ENCODE measurements around the gene AKR1A1. TPM values are rescaled to one million over a fixed set of nuclear protein-coding genes. Genes with fewer than 3 reads are reported as not detected.

AKR1A1 gene
- total and polyA plus RNA-seq, 2 of the 8 experiments (the other 6 are each of a cell fraction or from before 2014, with no cell fraction given): 344 to 435 TPM

DNA sequence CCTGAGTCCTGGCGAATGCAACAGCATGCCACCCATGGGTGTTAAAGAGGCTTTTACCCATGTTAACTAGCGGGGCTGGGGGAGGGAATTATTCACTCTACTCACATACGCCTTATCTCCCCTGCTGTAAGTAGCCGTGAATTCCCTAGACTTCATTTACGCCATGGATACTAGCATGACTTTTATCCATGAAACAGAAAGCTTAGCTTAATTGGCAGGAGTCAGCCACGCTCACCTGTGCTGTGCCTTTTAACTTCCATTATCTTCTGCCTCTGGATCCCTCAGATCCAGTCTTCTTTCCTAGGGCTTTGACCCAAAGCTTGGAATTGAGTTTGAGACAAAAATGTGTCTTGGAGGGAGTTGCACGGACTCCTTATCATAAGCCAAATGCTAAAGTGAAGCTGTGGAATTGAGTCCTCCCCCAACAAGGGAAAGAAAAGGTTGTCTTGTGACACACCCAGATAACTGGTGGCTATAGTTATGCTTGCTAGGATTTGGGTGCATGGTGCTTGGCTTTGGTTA is 23.5 kb downstream of the AKR1A1 start:
- WGBS, 2 experiments (ENCODE audit: extremely low coverage in 1 of 2, insufficient coverage in 1 of 2, insufficient read length in 1 of 2, insufficient replicate concordance in 2 of 2, low coverage in 1 of 2, low lambda C conversion rate in 2 of 2, missing lambda C conversion rate in 1 of 2): 90% methylated on average over 7 of the region's 7 CpGs; no CpG with 5 or more reads in 1 of the 2 experiments
- H4K20me1 ChIP-seq (replicated peaks in 1 of 2; ENCODE audit: control insufficient read depth in 1 of 2, insufficient read depth in 2 of 2, low read length in 2 of 2): peaks cover under 1 to 1% of the 10 kb centered on the region in 2 experiments
- no peaks in the 10 kb centered on the region for H3K79me1 ChIP-seq (ENCODE audit: low read depth, low read length)
- H3K9ac ChIP-seq (replicated peaks in 1 of 4; ENCODE audit: extremely low read depth in 1 of 4, low read depth in 3 of 4, low read length in 3 of 4): no peak overlapping the region
- H3K14ac ChIP-seq (ENCODE audit: insufficient read length): no peak overlapping the region
- no peaks in the 10 kb centered on the region for H3K23me2 ChIP-seq (ENCODE audit: low read depth, low read length)
- H3K27ac ChIP-seq (ENCODE audit: low read depth, low read length): no peak overlapping the region
- 0 out of 4 replicates have a peak overlapping the region, but pooled peaks of 1 of the 2 experiments have one; percentile 1 for H3K4me2 ChIP-seq (ENCODE audit: insufficient read depth in 1 of 2, low read depth in 2 of 2, low read length in 2 of 2)
- H3K56ac ChIP-seq (replicated peaks; ENCODE audit: insufficient read length, low read depth, low read length): no peak overlapping the region
- no peak overlapping the region for H3K4me3 ChIP-seq (ENCODE audit: extremely low read depth in 1 of 4, insufficient read depth in 2 of 4, low read depth in 3 of 4, low read length in 4 of 4)
- no peak overlapping the region for H2BK20ac ChIP-seq (ENCODE audit: low read length)
- H2BK12ac ChIP-seq (ENCODE audit: low read depth, low read length): no peak overlapping the region
- H4K5ac ChIP-seq (ENCODE audit: insufficient read length, low read depth, low read length): no peak overlapping the region
- no peaks in the 10 kb centered on the region for H3K9me3 ChIP-seq (ENCODE audit: insufficient read depth in 2 of 2, low read depth in 1 of 2, low read length in 1 of 2)
- H3K23ac ChIP-seq (ENCODE audit: insufficient read length): no peak overlapping the region
- H2AFZ ChIP-seq (ENCODE audit: low read length): no peak overlapping the region
- FAIRE-seq (no peak), DNase-seq (ENCODE audit: low read depth in 1 of 2, low spot score in 2 of 2) (no peak)
- H3K27me3 ChIP-seq (replicated peaks in 1 of 4; ENCODE audit: control insufficient read depth in 3 of 4, extremely low read depth in 1 of 4, insufficient read depth in 3 of 4, low read length in 3 of 4): no peaks in the 10 kb centered on the region
- H3K79me2 ChIP-seq (ENCODE audit: control insufficient read depth in 1 of 2, insufficient read depth in 2 of 2, low read length in 2 of 2): no peaks in the 10 kb centered on the region
- no peak overlapping the region for H3K4ac ChIP-seq (replicated peaks; ENCODE audit: insufficient read length, low read depth, low read length)
- peaks cover 0 to 16% (median 5%) of the 10 kb centered on the region in 4 experiments; a peak in 6 of 7 replicates for H3K4me1 ChIP-seq (replicated peaks in 1 of 4; ENCODE audit: control insufficient read depth in 3 of 4, insufficient read depth in 4 of 4, low read length in 3 of 4)
- H4K91ac ChIP-seq (replicated peaks; ENCODE audit: insufficient read length, low read length): no peak overlapping the region
- peaks cover 7 to 16% (median 12%) of the 10 kb centered on the region in 4 experiments; a peak in 7 of 8 replicates for H3K36me3 ChIP-seq (ENCODE audit: control insufficient read depth in 2 of 4, insufficient read depth in 4 of 4, low read length in 3 of 4)
- no peak overlapping the region for H2BK15ac ChIP-seq (ENCODE audit: low read length)
- H4K8ac ChIP-seq (ENCODE audit: extremely low read depth, insufficient read depth, low read length): no peak overlapping the region
- no peak overlapping the region for H2BK5ac ChIP-seq (ENCODE audit: low read depth, low read length)
- ChIA-PET POLR2A (ENCODE audit: partially characterized antibody) (interaction anchor here (1.0 to 16.6 kb wide), 6 partner anchors 10 to 235 kb away, joined by 3 to 222 read pairs (median 64); partner anchors contain the start of genes AKR1A1, NASP, PRDX1 and TOE1), CTCF (ENCODE audit: partially characterized antibody) (interaction anchor here (1.0 to 1.3 kb wide), 2 partner anchors 14 to 62 kb away, joined by 3 to 11 read pairs; no protein-coding TSS in a partner anchor)
- no peak overlapping the region for H3K18ac ChIP-seq (ENCODE audit: extremely low read depth, low read length)
- H2BK120ac ChIP-seq (replicated peaks; ENCODE audit: low read depth, low read length): no peak overlapping the region
- H2AK5ac ChIP-seq (ENCODE audit: low read depth, low read length): no peak overlapping the region
- TF ChIP-seq ZNF274 (IDR thresholded peaks at IDR 0.05; ENCODE audit: borderline replicate concordance, extremely low read depth, low read length) (no peak), CTBP2 (IDR thresholded peaks at IDR 0.05; ENCODE audit: borderline replicate concordance, insufficient read depth, insufficient read length, low read length) (no peak), YY1 (IDR thresholded peaks at IDR 0.05; ENCODE audit: low read depth, low read length) (no peak), SP2 (IDR thresholded peaks at IDR 0.05; ENCODE audit: low read length) (no peak), GABPA (IDR thresholded peaks at IDR 0.05; ENCODE audit: borderline replicate concordance, insufficient read depth, low read length) (no peak), JUN (IDR thresholded peaks at IDR 0.05; ENCODE audit: low read depth, low read length) (no peak), POLR2A (IDR thresholded peaks at IDR 0.05; ENCODE audit: control extremely low read depth in 1 of 2, low read depth in 2 of 2, low read length in 2 of 2) (no peak), SIRT6 (IDR thresholded peaks at IDR 0.05; ENCODE audit: low read length) (no peak), KDM4A (IDR thresholded peaks at IDR 0.05; ENCODE audit: low read depth, low read length, severe bottlenecking) (no peak), BACH1 (IDR thresholded peaks at IDR 0.05; ENCODE audit: low read length) (no peak)
- TF ChIP-seq, protein P1, sequence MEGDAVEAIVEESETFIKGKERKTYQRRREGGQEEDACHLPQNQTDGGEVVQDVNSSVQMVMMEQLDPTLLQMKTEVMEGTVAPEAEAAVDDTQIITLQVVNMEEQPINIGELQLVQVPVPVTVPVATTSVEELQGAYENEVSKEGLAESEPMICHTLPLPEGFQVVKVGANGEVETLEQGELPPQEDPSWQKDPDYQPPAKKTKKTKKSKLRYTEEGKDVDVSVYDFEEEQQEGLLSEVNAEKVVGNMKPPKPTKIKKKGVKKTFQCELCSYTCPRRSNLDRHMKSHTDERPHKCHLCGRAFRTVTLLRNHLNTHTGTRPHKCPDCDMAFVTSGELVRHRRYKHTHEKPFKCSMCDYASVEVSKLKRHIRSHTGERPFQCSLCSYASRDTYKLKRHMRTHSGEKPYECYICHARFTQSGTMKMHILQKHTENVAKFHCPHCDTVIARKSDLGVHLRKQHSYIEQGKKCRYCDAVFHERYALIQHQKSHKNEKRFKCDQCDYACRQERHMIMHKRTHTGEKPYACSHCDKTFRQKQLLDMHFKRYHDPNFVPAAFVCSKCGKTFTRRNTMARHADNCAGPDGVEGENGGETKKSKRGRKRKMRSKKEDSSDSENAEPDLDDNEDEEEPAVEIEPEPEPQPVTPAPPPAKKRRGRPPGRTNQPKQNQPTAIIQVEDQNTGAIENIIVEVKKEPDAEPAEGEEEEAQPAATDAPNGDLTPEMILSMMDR (IDR thresholded peaks at IDR 0.05; ENCODE audit: control extremely low read depth in 1 of 3, insufficient read depth in 1 of 3, low read depth in 1 of 3, low read length in 3 of 3): no peak
